ENCODE data around the gene IDI1. TPM values are rescaled to one million over a fixed set of nuclear protein-coding genes. Genes with fewer than 3 reads are reported as not detected.

IDI1 gene
- total RNA-seq, 1 experiment from 2014 or later = 47.2 TPM

GRCh38 chr10:1009071-1009494 is 39.8 kb downstream of the IDI1 start (continued):
- TF ChIP-seq AR (CRISPR knock-in tag; IDR thresholded peaks at IDR 0.05) (no peak), ATF2 (CRISPR knock-in tag; IDR thresholded peaks at IDR 0.05; ENCODE audit: borderline replicate concordance, low read depth) (no peak), IRF1 (CRISPR knock-in tag; IDR thresholded peaks at IDR 0.05) (no peak), MAX (CRISPR knock-in tag; IDR thresholded peaks at IDR 0.05) (no peak), CDX4 (CRISPR knock-in tag; IDR thresholded peaks at IDR 0.05; ENCODE audit: borderline replicate concordance) (no peak)

- Mint-ChIP-seq H3K9me3 (no peaks in the 10 kb centered on the region), H3K27ac (peak overlapping the region; percentile 38; the same call in 1 of the 2 replicates), H3K36me3 (peaks cover 88% of the 10 kb centered on the region), H3K4me1 (no peaks in the 10 kb centered on the region), H3K27me3 (ENCODE audit: low read depth) (no peaks in the 10 kb centered on the region), H3K4me3 (no peak overlapping the region)
- ChIA-PET POLR2A (no interaction called here), CTCF (no interaction called here)
- DNase-seq (ENCODE audit: low spot score) = no peak
- no peak for ATAC-seq
- TF ChIP-seq AR (CRISPR knock-in tag; IDR thresholded peaks at IDR 0.05) = no peak
- no peak for TF ChIP-seq GABPB1 (CRISPR knock-in tag; IDR thresholded peaks at IDR 0.05)
- TF ChIP-seq ZNF671 (CRISPR knock-in tag; IDR thresholded peaks at IDR 0.05) = no peak
- no peak for TF ChIP-seq KAT7 (CRISPR knock-in tag; IDR thresholded peaks at IDR 0.05; ENCODE audit: borderline replicate concordance)
- TF ChIP-seq MYBL2 (CRISPR knock-in tag; IDR thresholded peaks at IDR 0.05) = no peak
- no peak for TF ChIP-seq ERG (CRISPR knock-in tag; IDR thresholded peaks at IDR 0.05)
- no peak for TF ChIP-seq MLX (CRISPR knock-in tag; IDR thresholded peaks at IDR 0.05)
- no peak for TF ChIP-seq FOXJ3 (CRISPR knock-in tag; IDR thresholded peaks at IDR 0.05; ENCODE audit: borderline replicate concordance)
- TF ChIP-seq GRHL2 (CRISPR knock-in tag; IDR thresholded peaks at IDR 0.05; ENCODE audit: insufficient replicate concordance, severe bottlenecking) = no peak
- no peak for TF ChIP-seq CDX4 (CRISPR knock-in tag; IDR thresholded peaks at IDR 0.05; ENCODE audit: borderline replicate concordance)
- no peak for TF ChIP-seq SMAD4 (CRISPR knock-in tag; IDR thresholded peaks at IDR 0.05)
- TF ChIP-seq GTF2I (CRISPR knock-in tag; conservative IDR thresholded peaks at IDR 0.05) = no peak
- no peak for TF ChIP-seq TEAD1 (CRISPR knock-in tag; IDR thresholded peaks at IDR 0.05)
- TF ChIP-seq ZNF263 (CRISPR knock-in tag; IDR thresholded peaks at IDR 0.05; ENCODE audit: low read depth) = no peak
- no peak for TF ChIP-seq E2F5 (CRISPR knock-in tag; IDR thresholded peaks at IDR 0.05)
Measured at GRCh38 chr10:1007583-1007982, 41.3 kb downstream of the IDI1 start.
